Neuronal stem cell (in vitro differentiated cells): Measurements from ENCODE around the gene WDR72. TPM values are rescaled to one million over a fixed set of nuclear protein-coding genes. Genes with fewer than 3 reads are reported as not detected.
A peak's percentile ranks its signal among the peaks of the same experiment; 100 is the strongest.

Source experiments
- DNase-seq: peaks from one replicate; pipeline ENCODE4 v3.0.0-alpha.2; 2013; ENCODE audit warnings: low spot score
- H2AFZ ChIP-seq: one replicate; pipeline ENCODE4 v1.6.1; 2013; ENCODE audit warnings: mild to moderate bottlenecking, low read length, inconsistent platforms
- H2AK5ac ChIP-seq: 2 replicates; pipeline ENCODE4 v1.6.1; 2013; ENCODE audit warnings: low read depth, mild to moderate bottlenecking, inconsistent platforms, low read length, moderate library complexity, mixed read lengths
- H2BK120ac ChIP-seq: 2 replicates; pipeline ENCODE4 v1.6.1; 2013; ENCODE audit warnings: low read depth, mild to moderate bottlenecking, inconsistent platforms, low read length, moderate library complexity, mixed read lengths
- H2BK12ac ChIP-seq: one replicate; pipeline ENCODE4 v1.6.1; 2013; ENCODE audit warnings: low read length, inconsistent platforms
- H2BK15ac ChIP-seq: 2 replicates; pipeline ENCODE4 v1.6.1; 2013; ENCODE audit warnings: mild to moderate bottlenecking, low read length, inconsistent platforms, mixed read lengths
- H2BK5ac ChIP-seq: one replicate; pipeline ENCODE4 v1.6.1; 2013; ENCODE audit warnings: inconsistent platforms, mild to moderate bottlenecking, low read length, moderate library complexity
- H3K14ac ChIP-seq: one replicate; pipeline ENCODE4 v1.6.1; 2013; ENCODE audit warnings: low read length, inconsistent platforms
- H3K18ac ChIP-seq: 2 replicates; pipeline ENCODE4 v1.6.1; 2013; ENCODE audit warnings: low read length, inconsistent platforms
- H3K23ac ChIP-seq: 2 replicates; pipeline ENCODE4 v1.6.1; 2013; ENCODE audit warnings: low read depth, mild to moderate bottlenecking, mixed read lengths, low read length, inconsistent platforms; ENCODE audit not compliant: poor library complexity
- H3K27ac ChIP-seq: replicated peaks from 3 replicates; pipeline ENCODE4 v1.5.1; 2013; ENCODE audit warnings: low read length, inconsistent platforms
- H3K27me3 ChIP-seq, 3 experiments: 2 replicates each; pipeline ENCODE4 v1.6.1; 2013; ENCODE audit warnings: low read length in 3 of 3, mild to moderate bottlenecking in 2 of 3, inconsistent platforms in 1 of 3, low read depth in 1 of 3, mixed read lengths in 1 of 3, moderate library complexity in 1 of 3; ENCODE audit not compliant: control insufficient read depth in 3 of 3, insufficient read depth in 3 of 3
- H3K36me3 ChIP-seq, 2 donors: replicated peaks in 1 of 2; 2 replicates each; pipeline ENCODE4 v1.6.1; 2013; ENCODE audit warnings: low read length in 2 of 2; ENCODE audit not compliant: control insufficient read depth in 2 of 2, insufficient read depth in 2 of 2
- H3K4ac ChIP-seq: 2 replicates; pipeline ENCODE4 v1.6.1; 2013; ENCODE audit warnings: inconsistent platforms, mild to moderate bottlenecking, low read length, moderate library complexity
- H3K4me1 ChIP-seq, 2 donors: 1 replicate in 1 of 2; 2 replicates in 1 of 2; pipeline ENCODE4 v1.6.1; 2013; ENCODE audit warnings: low read length in 2 of 2, low read depth in 1 of 2; ENCODE audit not compliant: control insufficient read depth in 2 of 2, insufficient read depth in 1 of 2
- H3K4me2 ChIP-seq: one replicate; pipeline ENCODE4 v1.6.1; 2013; ENCODE audit warnings: mild to moderate bottlenecking, low read length, inconsistent platforms; ENCODE audit not compliant: insufficient read depth, poor library complexity, severe bottlenecking
- H3K4me3 ChIP-seq, 2 donors: 2 replicates each; pipeline ENCODE4 v1.5.1; 2013; ENCODE audit warnings: low read length in 2 of 2, mild to moderate bottlenecking in 2 of 2, inconsistent platforms in 1 of 2, moderate library complexity in 1 of 2
- H3K79me1 ChIP-seq: one replicate; pipeline ENCODE4 v1.6.1; 2013; ENCODE audit warnings: low read depth, mild to moderate bottlenecking, inconsistent platforms, low read length, moderate library complexity
- H3K9ac ChIP-seq: one replicate; pipeline ENCODE4 v1.6.1; 2013; ENCODE audit warnings: mild to moderate bottlenecking, low read depth, low read length, inconsistent platforms; ENCODE audit not compliant: poor library complexity
- H3K9me3 ChIP-seq, 2 donors: replicated peaks in 1 of 2; 2 replicates each; pipeline versions ENCODE3 to v1.6.1; 2013; ENCODE audit warnings: low read length in 2 of 2, mild to moderate bottlenecking in 2 of 2, inconsistent platforms in 1 of 2, low read depth in 1 of 2, mixed read lengths in 1 of 2, moderate library complexity in 1 of 2; ENCODE audit not compliant: control insufficient read depth in 2 of 2, insufficient read depth in 1 of 2
- H4K8ac ChIP-seq: one replicate; pipeline ENCODE4 v1.6.1; 2013; ENCODE audit warnings: low read depth, mild to moderate bottlenecking, inconsistent platforms, low read length, moderate library complexity
- H4K91ac ChIP-seq: one replicate; pipeline ENCODE4 v1.6.1; 2013; ENCODE audit warnings: low read length, low read depth, mild to moderate bottlenecking, inconsistent platforms; ENCODE audit not compliant: poor library complexity
- WGBS, 2 donors: extraction: QIAGEN DNeasy Blood & Tissue Kit; methylation state at CpG; one replicate each; pipeline ENCODE4 v1.1.7; 2013; ENCODE audit warnings: missing lambda C conversion rate in 2 of 2, mixed read lengths in 1 of 2; ENCODE audit not compliant: insufficient read length in 2 of 2, insufficient replicate concordance in 1 of 2; ENCODE audit errors: extremely low coverage in 2 of 2; 5-methylcytosine and 5-hydroxymethylcytosine counted together
- polyA plus RNA-seq, 2 experiments: library from polyadenylated mRNA; stranded (reverse); fragments of 200-250 nt; gene quantifications; one replicate each; pipeline ENCODE4 v1.2.3, GENCODE V29; 2013

The WDR72 gene
- 0.35 TPM for polyA plus RNA-seq (2013, experiment 1 of 2)
- polyA plus RNA-seq (2013, experiment 2 of 2) = 0.37 TPM

GRCh38 chr15:53759411-53759931 is at the start of gene WDR72:
Gene WDR72, minus strand, starts transcription at chr15:53759663. Its CDS starts 26,514 bp downstream, at chr15:53733149.
- H2AK5ac ChIP-seq = no peak within 1 kb of the TSS
- WGBS, 2 donors = no CpG with 5 or more reads among the region's 45 CpGs
- H3K27me3 ChIP-seq = peaks cover 0 to 36% (median 14%) of the 10 kb centered on the region in 3 experiments
- H3K36me3 ChIP-seq = no peaks in the 10 kb centered on the region
- no peak within 1 kb of the TSS for H3K23ac ChIP-seq
- H2BK15ac ChIP-seq = no peak within 1 kb of the TSS
- no peak within 1 kb of the TSS for H3K4ac ChIP-seq
- no peak within 1 kb of the TSS for H2BK120ac ChIP-seq
- no peaks in the 10 kb centered on the region for H3K4me1 ChIP-seq
- peak within 1 kb of the TSS; percentile 89 for H3K4me2 ChIP-seq
- H3K27ac ChIP-seq = no peak within 1 kb of the TSS
- peaks cover 2% of the 10 kb centered on the region for H3K79me1 ChIP-seq
- DNase-seq = peak; percentile 11
- no peak within 1 kb of the TSS for H4K91ac ChIP-seq
- H3K4me3 ChIP-seq = peak within 1 kb of the TSS in 1 of 2 donors; percentile 79
- H3K14ac ChIP-seq = no peak within 1 kb of the TSS
- H3K18ac ChIP-seq = peak within 1 kb of the TSS; percentile 65
- peaks cover 0 to 1% of the 10 kb centered on the region in 2 donors for H3K9me3 ChIP-seq
- H4K8ac ChIP-seq = no peak within 1 kb of the TSS
- peak within 1 kb of the TSS; percentile 56 for H2AFZ ChIP-seq
- H3K9ac ChIP-seq = peak within 1 kb of the TSS; percentile 80
- H2BK5ac ChIP-seq = no peak within 1 kb of the TSS
- H2BK12ac ChIP-seq = no peak within 1 kb of the TSS

GRCh38 chr15:53808058-53808706 is 48.7 kb upstream of the WDR72 start:
- no peak overlapping the region for H4K8ac ChIP-seq
- no CpG with 5 or more reads among the region's 5 CpGs for WGBS, 2 donors
- H3K14ac ChIP-seq = no peak overlapping the region
- H3K79me1 ChIP-seq = no peaks in the 10 kb centered on the region
- H3K27me3 ChIP-seq = no peaks in the 10 kb centered on the region
- no peak overlapping the region for H3K27ac ChIP-seq
- no peak overlapping the region for H2BK12ac ChIP-seq
- H2BK5ac ChIP-seq = no peak overlapping the region
- no peak overlapping the region for H2BK120ac ChIP-seq
- no peak overlapping the region for H4K91ac ChIP-seq
- H2AFZ ChIP-seq = peak overlapping the region; percentile 3
- no peaks in the 10 kb centered on the region for H3K4me1 ChIP-seq
- no peak overlapping the region for H3K23ac ChIP-seq
- H2BK15ac ChIP-seq = no peak overlapping the region
- H2AK5ac ChIP-seq = no peak overlapping the region
- H3K9ac ChIP-seq = no peak overlapping the region
- no peak overlapping the region for H3K4ac ChIP-seq
- H3K4me3 ChIP-seq = no peak overlapping the region
- no peak overlapping the region for H3K18ac ChIP-seq
- H3K36me3 ChIP-seq = no peaks in the 10 kb centered on the region
- no peaks in the 10 kb centered on the region for H3K9me3 ChIP-seq
- H3K4me2 ChIP-seq = no peak overlapping the region
- DNase-seq = no peak

GRCh38 chr15:53807501-53807900 is 48.0 kb upstream of the WDR72 start:
- H3K4ac ChIP-seq = no peak overlapping the region
- H3K36me3 ChIP-seq = no peaks in the 10 kb centered on the region
- no peak overlapping the region for H2BK120ac ChIP-seq
- no peak overlapping the region for H3K23ac ChIP-seq
- H3K14ac ChIP-seq = no peak overlapping the region
- H3K79me1 ChIP-seq = no peaks in the 10 kb centered on the region
- DNase-seq = no peak
- H4K91ac ChIP-seq = no peak overlapping the region
- H2AK5ac ChIP-seq = no peak overlapping the region
- no peaks in the 10 kb centered on the region for H3K4me1 ChIP-seq
- H3K27ac ChIP-seq = no peak overlapping the region
- no peak overlapping the region for H3K4me3 ChIP-seq
- H3K9me3 ChIP-seq = no peaks in the 10 kb centered on the region
- no CpG with 5 or more reads among the region's 1 CpG for WGBS, 2 donors
- no peak overlapping the region for H2BK12ac ChIP-seq
- H3K18ac ChIP-seq = no peak overlapping the region
- H2BK15ac ChIP-seq = no peak overlapping the region
- no peak overlapping the region for H3K4me2 ChIP-seq
- H2AFZ ChIP-seq = no peak overlapping the region
- no peak overlapping the region for H3K9ac ChIP-seq
- no peaks in the 10 kb centered on the region for H3K27me3 ChIP-seq
- no peak overlapping the region for H4K8ac ChIP-seq
- no peak overlapping the region for H2BK5ac ChIP-seq

- H3K79me1 ChIP-seq = no peaks in the 10 kb centered on the region
- no peak overlapping the region for H4K91ac ChIP-seq
- H3K4me2 ChIP-seq = no peak overlapping the region
- no peak overlapping the region for H2AK5ac ChIP-seq
- H3K9ac ChIP-seq = no peak overlapping the region
- H2BK12ac ChIP-seq = no peak overlapping the region
- H3K9me3 ChIP-seq = no peaks in the 10 kb centered on the region
- no peak overlapping the region for H3K18ac ChIP-seq
- H4K8ac ChIP-seq = no peak overlapping the region
- H3K4ac ChIP-seq = no peak overlapping the region
- H3K4me1 ChIP-seq = no peaks in the 10 kb centered on the region
- H3K27me3 ChIP-seq = no peaks in the 10 kb centered on the region
- no peak for DNase-seq
- H3K27ac ChIP-seq = no peak overlapping the region
- H2BK5ac ChIP-seq = no peak overlapping the region
- H3K14ac ChIP-seq = no peak overlapping the region
- no peaks in the 10 kb centered on the region for H3K36me3 ChIP-seq
- no peak overlapping the region for H2BK15ac ChIP-seq
- H3K4me3 ChIP-seq = no peak overlapping the region
- no peak overlapping the region for H3K23ac ChIP-seq
- H2AFZ ChIP-seq = no peak overlapping the region
- WGBS, 2 donors = no CpG with 5 or more reads among the region's 2 CpGs
- H2BK120ac ChIP-seq = no peak overlapping the region
Measured at GRCh38 chr15:53802672-53803071, 43.2 kb upstream of the WDR72 start.
